ENCODE results near the gene TBXAS1. TPM values are rescaled to one million over a fixed set of nuclear protein-coding genes. Genes with fewer than 3 reads are reported as not detected.

Gene TBXAS1
- polyA plus RNA-seq, 1 donor from 2014 or later, result 0.93 TPM

- Histone ChIP-seq H3K27ac (ENCODE audit: low read length) (no peak overlapping the region), H3K9ac (ENCODE audit: low read length) (no peak overlapping the region), H2AFZ (ENCODE audit: low read depth, low read length) (no peak overlapping the region), H3K79me2 (replicated peaks; ENCODE audit: insufficient read depth, low read length) (no peaks in the 10 kb centered on the region), H3K27me3 (ENCODE audit: insufficient read depth, low read depth, low read length) (no peaks in the 10 kb centered on the region), H3K9me2 (ENCODE audit: insufficient read depth, low read length) (no peaks in the 10 kb centered on the region), H3K36me3 (ENCODE audit: insufficient read depth, low read length) (no peaks in the 10 kb centered on the region), H3K4me3 (ENCODE audit: low read length) (no peak overlapping the region), H4K20me1 (ENCODE audit: insufficient read depth) (no peaks in the 10 kb centered on the region), H3F3A (ENCODE audit: insufficient read depth, low read length, poor library complexity, severe bottlenecking) (no peaks in the 10 kb centered on the region), H3K4me2 (ENCODE audit: low read length) (no peak overlapping the region), H3K9me3 (ENCODE audit: low read length) (peaks cover 3% of the 10 kb centered on the region)
- TF ChIP-seq CTCF (IDR thresholded peaks at IDR 0.05; ENCODE audit: poor library complexity, severe bottlenecking) (no peak), RAD21 (conservative IDR thresholded peaks at IDR 0.05) (no peak), TAF1 (IDR thresholded peaks at IDR 0.05; ENCODE audit: low read depth) (no peak), EZH2 (IDR thresholded peaks at IDR 0.05; ENCODE audit: borderline replicate concordance, insufficient read depth, low read length, poor library complexity, severe bottlenecking) (no peak), REST (IDR thresholded peaks at IDR 0.05; ENCODE audit: borderline replicate concordance) (no peak), POLR2AphosphoS5 (IDR thresholded peaks at IDR 0.05) (no peak), EP300 (conservative IDR thresholded peaks at IDR 0.05; ENCODE audit: poor library complexity, severe bottlenecking) (no peak), MXI1 (conservative IDR thresholded peaks at IDR 0.05; ENCODE audit: poor library complexity, severe bottlenecking) (no peak), SMC3 (conservative IDR thresholded peaks at IDR 0.05; ENCODE audit: poor library complexity) (no peak)
Observed at GRCh38 chr7:139807009-139807408, 22.1 kb upstream of the TBXAS1 start.

GRCh38 chr7:139808427-139808826 is 20.6 kb upstream of the TBXAS1 start:
- H3K36me3 ChIP-seq (ENCODE audit: insufficient read depth, low read length), result no peaks in the 10 kb centered on the region
- H3K27ac ChIP-seq (ENCODE audit: low read length), result no peak overlapping the region

More at GRCh38 chr7:139808427-139808826, 20.6 kb upstream of the TBXAS1 start:
- Histone ChIP-seq H3K79me2 (replicated peaks; ENCODE audit: insufficient read depth, low read length) (no peaks in the 10 kb centered on the region), H2AFZ (ENCODE audit: low read depth, low read length) (no peak overlapping the region), H3K9me3 (ENCODE audit: low read length) (peaks cover 3% of the 10 kb centered on the region), H3K9ac (ENCODE audit: low read length) (no peak overlapping the region), H3K4me2 (ENCODE audit: low read length) (no peak overlapping the region), H4K20me1 (ENCODE audit: insufficient read depth) (no peaks in the 10 kb centered on the region), H3K4me3 (ENCODE audit: low read length) (no peak overlapping the region), H3K9me2 (ENCODE audit: insufficient read depth, low read length) (no peaks in the 10 kb centered on the region), H3F3A (ENCODE audit: insufficient read depth, low read length, poor library complexity, severe bottlenecking) (no peaks in the 10 kb centered on the region), H3K27me3 (ENCODE audit: insufficient read depth, low read depth, low read length) (no peaks in the 10 kb centered on the region)
- TF ChIP-seq MXI1 (conservative IDR thresholded peaks at IDR 0.05; ENCODE audit: poor library complexity, severe bottlenecking), result no peak
- TF ChIP-seq POLR2AphosphoS5 (IDR thresholded peaks at IDR 0.05), result no peak
- TF ChIP-seq SMC3 (conservative IDR thresholded peaks at IDR 0.05; ENCODE audit: poor library complexity), result no peak

Data from neural cell (in vitro differentiated cells).